Measurements from ENCODE around the gene ATP2A1.
"Not testable (repeated sequence)": the region's sequence is repeated elsewhere in the genome, so short reads cannot be mapped to it uniquely, and the experiment has no call there.

Gene ATP2A1

GRCh38 chr16:28931801-28932225 is 53.5 kb downstream of the ATP2A1 start, which contains the start of gene CD19:
TSS of gene CD19 (plus strand) at chr16:28931971. CDS start at chr16:28932001, 30 bp downstream.
- in situ Hi-C loops (cut with HindIII; ENCODE audit: low sequenced_read_pairs) = no loop called here

- in situ Hi-C loops (cut with HindIII; ENCODE audit: low sequenced_read_pairs) = no loop called here
These were observed 54.3 kb downstream of the ATP2A1 start for GRCh38 chr16:28932339-28933141.

- in situ Hi-C loops (cut with HindIII; ENCODE audit: low sequenced_read_pairs) = no loop called here
These were observed 54.9 kb downstream of the ATP2A1 start for GRCh38 chr16:28933171-28933570.

GRCh38 chr16:28935346-28935745 is 57.1 kb downstream of the ATP2A1 start:
- in situ Hi-C loops (cut with HindIII; ENCODE audit: low sequenced_read_pairs) = no loop called here

- in situ Hi-C loops (cut with HindIII; ENCODE audit: low sequenced_read_pairs) = no loop called here
These were observed 57.9 kb downstream of the ATP2A1 start for GRCh38 chr16:28935924-28936783.

GRCh38 chr16:28936784-28937155 is 58.5 kb downstream of the ATP2A1 start:
- in situ Hi-C loops (cut with HindIII; ENCODE audit: low sequenced_read_pairs) = no loop called here

- in situ Hi-C loops (cut with HindIII; ENCODE audit: low sequenced_read_pairs) = no loop called here
These were observed 59.1 kb downstream of the ATP2A1 start for GRCh38 chr16:28937222-28937876.

GRCh38 chr16:28938721-28939120 is 60.4 kb downstream of the ATP2A1 start:
- in situ Hi-C loops (cut with HindIII; ENCODE audit: low sequenced_read_pairs) = no loop called here

GRCh38 chr16:28939825-28940224 is 61.5 kb downstream of the ATP2A1 start:
- in situ Hi-C loops (cut with HindIII; ENCODE audit: low sequenced_read_pairs) = not testable (repeated sequence)

- in situ Hi-C loops (cut with HindIII; ENCODE audit: low sequenced_read_pairs) = no loop called here
These were observed 65.0 kb downstream of the ATP2A1 start for GRCh38 chr16:28943281-28943680.

- in situ Hi-C loops (cut with HindIII; ENCODE audit: low sequenced_read_pairs) = no loop called here
These were observed 68.4 kb downstream of the ATP2A1 start for GRCh38 chr16:28946681-28947080.

- in situ Hi-C loops (cut with HindIII; ENCODE audit: low sequenced_read_pairs) = no loop called here
These were observed 72.5 kb downstream of the ATP2A1 start, which contains the start of gene NFATC2IP for GRCh38 chr16:28950648-28951409. TSS of gene NFATC2IP (plus strand) at chr16:28950937. CDS start at chr16:28951012, 75 bp downstream.

GRCh38 chr16:28951410-28951943 is 73.2 kb downstream of the ATP2A1 start:
- in situ Hi-C loops (cut with HindIII; ENCODE audit: low sequenced_read_pairs) = no loop called here
